GM18502 (cell line): Measurements from ENCODE around the gene DSG4.
"Not testable (repeated sequence)": the region's sequence is repeated elsewhere in the genome, so short reads cannot be mapped to it uniquely, and the experiment has no call there.

Source experiments
- ATAC-seq: cut with Tn5 transposase; IDR thresholded peaks from one replicate; pipeline ENCODE4 v1.9.1; 2021; ENCODE audit warnings: mild to moderate bottlenecking; ENCODE audit not compliant: unreplicated experiment, poor library complexity

Gene DSG4

GRCh38 chr18:31376477-31376876 lies at the start of gene DSG4:
Gene DSG4 (plus strand): TSS chr18:31376777. CDS start chr18:31376912, 135 bp downstream.
- no peak for ATAC-seq

- no peak for ATAC-seq
Measured at GRCh38 chr18:31329787-31330438, 46.7 kb upstream of the DSG4 start.

- ATAC-seq, result no peak
Measured at GRCh38 chr18:31343454-31343853, 33.1 kb upstream of the DSG4 start.

GRCh38 chr18:31353336-31353735 lies 23.2 kb upstream of the DSG4 start:
- ATAC-seq, result not testable (repeated sequence)

GRCh38 chr18:31354990-31355389 lies 21.6 kb upstream of the DSG4 start:
- no peak for ATAC-seq

- no peak for ATAC-seq
Measured at GRCh38 chr18:31356025-31356424, 20.6 kb upstream of the DSG4 start.

- no peak for ATAC-seq
Measured at GRCh38 chr18:31364190-31364589, 12.4 kb upstream of the DSG4 start.

GRCh38 chr18:31369478-31369877 lies 7.1 kb upstream of the DSG4 start:
- no peak for ATAC-seq

GRCh38 chr18:31371989-31372388 lies 4.6 kb upstream of the DSG4 start:
- no peak for ATAC-seq

GRCh38 chr18:31373641-31374040 lies 2.9 kb upstream of the DSG4 start:
- no peak for ATAC-seq

- no peak for ATAC-seq
Measured at GRCh38 chr18:31380912-31381311, 4.3 kb downstream of the DSG4 start.

GRCh38 chr18:31382107-31382506 lies 5.5 kb downstream of the DSG4 start:
- ATAC-seq, result no peak

GRCh38 chr18:31386741-31387140 lies 10.2 kb downstream of the DSG4 start:
- no peak for ATAC-seq

- no peak for ATAC-seq
Measured at GRCh38 chr18:31393286-31393685, 16.7 kb downstream of the DSG4 start.

- ATAC-seq, result no peak
Measured at GRCh38 chr18:31396796-31397612, 20.4 kb downstream of the DSG4 start.

GRCh38 chr18:31398191-31398590 lies 21.6 kb downstream of the DSG4 start:
- no peak for ATAC-seq

GRCh38 chr18:31399306-31400032 lies 22.9 kb downstream of the DSG4 start:
- ATAC-seq, result no peak

- ATAC-seq, result no peak
Measured at GRCh38 chr18:31401156-31402025, 24.8 kb downstream of the DSG4 start.

- no peak for ATAC-seq
Measured at GRCh38 chr18:31402026-31402373, 25.4 kb downstream of the DSG4 start.

GRCh38 chr18:31403409-31403808 lies 26.8 kb downstream of the DSG4 start:
- ATAC-seq, result no peak
